Fibroblast of skin of scalp (primary cell): Measurements from ENCODE around the gene CHMP3. TPM values are rescaled to one million over a fixed set of nuclear protein-coding genes. Genes with fewer than 3 reads are reported as not detected.
"Not testable (repeated sequence)": the region's sequence is repeated elsewhere in the genome, so short reads cannot be mapped to it uniquely, and the experiment has no call there.

ENCODE experiments used
- DNase-seq: peaks from one replicate; pipeline ENCODE4 v3.0.0-alpha.2; 2013
- polyA plus RNA-seq, 2 experiments: library from polyadenylated mRNA; unstranded; fragments of 120-200 nt; gene quantifications; one replicate each; pipeline ENCODE4 v1.2.1, GENCODE V29; 2013; ENCODE audit not compliant: insufficient read length in 2 of 2

The CHMP3 gene
- polyA plus RNA-seq (2013, experiment 1 of 2; ENCODE audit: insufficient read length): 104 TPM
- 111 TPM for polyA plus RNA-seq (2013, experiment 2 of 2; ENCODE audit: insufficient read length)

GRCh38 chr2:86562922-86563649 lies at the start of gene CHMP3:
Gene CHMP3, minus strand, starts transcription at chr2:86563443. Its CDS starts 95 bp downstream, at chr2:86563348.
- peak; percentile 98 for DNase-seq

DNA sequence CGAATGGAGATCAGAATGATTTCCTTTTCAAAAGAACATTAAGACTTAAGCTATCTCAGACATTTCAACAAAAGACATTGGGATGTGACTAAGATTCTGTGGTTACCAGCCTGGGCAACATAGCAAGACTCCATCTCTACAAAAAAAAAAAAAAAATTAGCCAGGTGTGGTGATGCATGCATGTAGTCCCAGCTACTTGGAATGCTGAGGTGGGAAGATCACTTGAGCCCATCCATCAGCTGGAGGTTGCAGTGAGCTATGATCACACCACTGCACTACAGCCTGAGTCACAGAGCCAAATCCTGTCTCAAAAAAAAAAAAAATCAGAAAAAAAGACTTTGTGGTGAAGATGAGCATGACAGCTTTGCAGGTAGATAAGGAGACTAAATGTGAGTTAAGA lies 47.6 kb upstream of the CHMP3 start:
- DNase-seq: no peak

- no peak for DNase-seq
Measured at GRCh38 chr2:86608832-86609410, 45.7 kb upstream of the CHMP3 start.

- no peak for DNase-seq
Measured at GRCh38 chr2:86603905-86604304, 40.7 kb upstream of the CHMP3 start.

DNA sequence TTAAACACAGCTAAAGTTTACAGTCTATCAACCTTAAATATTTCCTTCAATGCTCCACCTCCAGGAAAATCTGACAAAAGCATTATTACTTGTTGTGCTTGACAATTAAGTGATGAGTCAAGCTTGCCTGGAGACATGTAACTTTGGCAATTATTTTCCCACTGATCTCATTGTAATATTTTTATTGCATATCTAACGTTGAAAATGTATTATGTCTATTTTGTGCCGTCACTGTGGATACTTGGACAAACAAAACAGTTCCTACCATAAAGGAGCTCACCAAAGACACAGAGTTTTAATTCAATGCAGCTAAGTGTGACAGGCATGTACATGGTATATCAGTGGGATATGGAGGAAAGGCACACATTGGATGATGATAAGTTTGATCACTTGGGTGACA lies 35.7 kb upstream of the CHMP3 start:
- no peak for DNase-seq

GRCh38 chr2:86596118-86596517 lies 32.9 kb upstream of the CHMP3 start:
- no peak for DNase-seq

GRCh38 chr2:86593266-86593665 lies 30.0 kb upstream of the CHMP3 start:
- no peak for DNase-seq

DNA sequence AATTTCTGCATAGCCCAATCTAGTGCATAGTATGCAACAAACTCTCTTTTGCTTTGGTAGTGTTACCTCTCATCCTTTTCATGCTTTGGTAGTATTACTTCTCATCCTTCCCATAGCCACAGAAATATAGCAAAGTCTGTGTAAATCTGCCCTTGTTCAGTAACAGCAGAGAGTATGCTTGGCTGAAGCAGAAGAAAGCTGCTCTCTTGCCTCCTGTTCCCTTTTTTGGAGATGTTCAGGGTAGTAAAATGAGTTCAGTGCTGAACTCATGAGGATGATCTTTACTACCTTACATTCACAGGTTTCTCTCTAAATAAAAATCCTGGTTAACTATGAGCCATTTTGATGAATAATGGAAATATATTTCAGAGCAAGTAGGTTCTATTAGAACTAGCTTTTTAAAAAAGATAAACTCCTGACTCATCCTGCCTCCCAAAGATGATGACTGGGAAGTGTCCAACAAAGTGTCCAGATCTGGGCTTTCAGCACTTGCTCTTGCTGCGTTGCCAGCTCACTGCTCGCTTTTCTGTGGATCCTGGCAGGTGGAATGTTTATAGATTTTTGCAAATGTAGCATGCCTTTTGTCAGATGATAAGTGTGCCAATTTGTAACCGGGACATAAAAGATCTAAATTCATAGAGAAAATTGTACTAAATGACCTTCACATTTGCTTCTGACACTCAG lies 29.4 kb upstream of the CHMP3 start:
- DNase-seq: peak; percentile 3

- DNase-seq: not testable (repeated sequence)
Measured at GRCh38 chr2:86589701-86590100, 26.5 kb upstream of the CHMP3 start.

GRCh38 chr2:86584151-86584913 lies 21.1 kb upstream of the CHMP3 start:
- DNase-seq: no peak

DNA sequence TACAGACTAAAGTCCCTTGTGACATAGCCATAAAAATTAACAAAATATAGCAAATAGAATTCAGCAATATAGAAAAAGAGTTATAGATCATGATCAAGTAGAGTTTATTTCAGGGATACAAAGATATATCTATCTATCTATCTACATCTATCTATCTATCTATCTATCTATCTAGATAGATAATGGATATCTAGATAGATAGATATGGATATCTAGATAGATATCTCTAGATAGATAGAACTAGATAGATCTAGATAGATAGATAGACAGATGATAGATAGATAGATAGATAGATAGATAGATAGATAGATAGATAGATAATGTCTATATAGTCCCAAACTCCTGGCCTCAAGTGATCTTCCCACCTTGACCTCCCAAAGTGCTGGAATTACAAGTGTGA lies 17.3 kb upstream of the CHMP3 start:
- DNase-seq: no peak

GRCh38 chr2:86577817-86578456 lies 14.7 kb upstream of the CHMP3 start:
- DNase-seq: no peak

DNA sequence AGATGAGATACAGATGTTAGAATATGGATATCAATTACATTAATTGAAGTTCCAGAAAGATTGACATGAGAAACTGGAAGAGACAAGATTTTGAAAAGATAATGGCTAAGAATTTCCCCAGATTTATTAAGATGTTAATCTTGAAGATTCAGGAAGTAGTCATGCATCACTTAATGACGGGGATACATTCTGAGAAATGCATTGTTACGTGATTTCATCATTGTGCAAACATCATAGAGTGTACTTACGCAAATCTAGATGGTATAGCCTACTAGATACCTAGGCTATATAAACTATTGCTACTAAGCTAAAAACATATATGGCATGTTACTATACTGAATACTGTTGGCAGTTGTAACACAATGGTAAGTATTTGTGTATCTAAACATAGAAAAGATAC lies 6.8 kb upstream of the CHMP3 start:
- DNase-seq: no peak

DNA sequence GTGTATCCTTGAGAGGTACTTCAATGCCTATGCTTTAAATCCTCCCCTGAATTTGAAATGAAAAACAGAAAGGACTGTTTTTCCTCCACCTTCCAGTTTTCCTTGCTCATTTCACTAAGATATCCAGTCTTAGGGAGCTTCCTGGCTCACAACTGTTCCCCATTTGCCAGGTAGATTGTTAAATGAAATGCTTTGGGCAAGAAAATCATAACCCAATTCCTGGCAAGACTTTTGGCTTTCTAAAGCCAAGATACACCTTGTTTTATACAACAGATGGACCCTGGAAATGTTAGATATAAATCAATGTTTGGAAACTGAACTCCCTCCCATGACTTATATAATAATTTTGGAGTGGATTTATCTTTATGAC lies 3.6 kb upstream of the CHMP3 start:
- no peak for DNase-seq

DNA sequence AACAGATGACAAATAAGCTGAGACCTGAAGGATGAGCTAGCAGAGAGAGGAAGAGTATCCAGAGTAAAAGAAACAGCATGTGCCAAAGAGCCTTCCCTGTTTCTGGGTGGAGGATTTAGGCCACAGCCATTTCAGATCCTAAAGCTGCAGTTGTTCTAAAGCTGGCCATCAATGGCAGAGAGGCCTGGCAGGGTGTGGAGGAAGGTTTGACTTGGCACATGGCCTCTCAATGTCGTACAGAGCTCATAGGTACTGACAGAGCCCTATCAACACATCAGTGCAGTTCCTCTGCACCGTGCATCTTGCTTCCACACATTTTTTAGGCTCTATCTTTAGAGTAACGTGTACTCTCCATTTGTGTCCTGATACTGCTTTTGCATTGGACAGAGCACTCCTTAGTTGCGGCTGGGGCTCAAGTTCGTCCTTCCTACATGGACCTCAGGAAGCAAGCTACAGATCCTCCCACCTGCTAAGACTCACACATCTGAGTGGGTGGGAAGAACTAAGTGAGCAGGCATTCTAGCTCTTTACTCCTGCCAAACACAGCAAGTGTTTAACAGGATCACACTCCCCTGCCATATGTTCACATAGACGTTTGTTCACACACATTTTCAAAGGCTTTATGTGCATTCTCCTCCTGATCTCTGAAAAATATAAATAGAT lies 3.0 kb upstream of the CHMP3 start:
- DNase-seq: no peak

- DNase-seq: no peak
Measured at GRCh38 chr2:86563650-86564061, 413 bp upstream of the CHMP3 start.

GRCh38 chr2:86562485-86562921 lies 740 bp downstream of the CHMP3 start:
- DNase-seq: no peak

DNA sequence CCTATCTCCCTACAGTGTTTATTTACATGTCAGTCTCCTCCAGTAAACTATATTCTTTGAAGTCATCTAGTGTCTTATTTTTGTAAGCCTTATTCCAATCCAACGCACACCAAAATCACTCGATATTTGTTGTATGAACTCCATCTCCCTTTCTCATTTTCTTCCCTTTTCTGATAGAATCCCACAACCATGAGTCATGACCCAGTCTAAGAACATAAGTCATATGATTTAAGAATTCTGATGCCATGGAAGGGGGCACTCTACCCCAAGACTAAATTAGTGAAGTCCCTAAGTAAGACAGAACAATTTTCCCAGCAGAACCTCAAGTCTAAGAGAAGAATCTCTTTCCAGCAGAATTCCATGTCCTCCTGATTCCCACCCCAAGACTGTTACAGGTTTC lies 5.4 kb downstream of the CHMP3 start:
- peak; percentile 4 for DNase-seq

DNA sequence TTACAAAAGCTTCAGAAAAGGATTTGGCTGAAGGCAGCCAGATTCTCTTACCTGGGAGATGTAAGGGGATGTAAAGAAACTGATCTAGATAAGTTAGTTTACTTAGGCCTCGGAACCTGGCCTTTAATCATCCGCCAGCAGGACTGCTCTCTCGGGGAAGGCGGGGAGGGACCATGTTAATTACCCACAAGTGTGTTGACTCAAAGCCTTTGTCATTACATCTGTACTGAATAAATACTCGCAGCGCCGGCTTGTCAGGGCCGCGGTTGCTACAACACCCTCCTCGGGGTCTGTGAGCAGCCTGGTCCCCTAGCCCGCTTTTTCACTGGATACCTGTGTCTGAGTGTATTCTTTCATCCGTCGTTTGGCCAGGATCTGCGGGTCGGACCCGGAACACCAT lies 6.7 kb downstream of the CHMP3 start:
- no peak for DNase-seq

GRCh38 chr2:86552889-86553288 lies 10.4 kb downstream of the CHMP3 start:
- DNase-seq: no peak

DNA sequence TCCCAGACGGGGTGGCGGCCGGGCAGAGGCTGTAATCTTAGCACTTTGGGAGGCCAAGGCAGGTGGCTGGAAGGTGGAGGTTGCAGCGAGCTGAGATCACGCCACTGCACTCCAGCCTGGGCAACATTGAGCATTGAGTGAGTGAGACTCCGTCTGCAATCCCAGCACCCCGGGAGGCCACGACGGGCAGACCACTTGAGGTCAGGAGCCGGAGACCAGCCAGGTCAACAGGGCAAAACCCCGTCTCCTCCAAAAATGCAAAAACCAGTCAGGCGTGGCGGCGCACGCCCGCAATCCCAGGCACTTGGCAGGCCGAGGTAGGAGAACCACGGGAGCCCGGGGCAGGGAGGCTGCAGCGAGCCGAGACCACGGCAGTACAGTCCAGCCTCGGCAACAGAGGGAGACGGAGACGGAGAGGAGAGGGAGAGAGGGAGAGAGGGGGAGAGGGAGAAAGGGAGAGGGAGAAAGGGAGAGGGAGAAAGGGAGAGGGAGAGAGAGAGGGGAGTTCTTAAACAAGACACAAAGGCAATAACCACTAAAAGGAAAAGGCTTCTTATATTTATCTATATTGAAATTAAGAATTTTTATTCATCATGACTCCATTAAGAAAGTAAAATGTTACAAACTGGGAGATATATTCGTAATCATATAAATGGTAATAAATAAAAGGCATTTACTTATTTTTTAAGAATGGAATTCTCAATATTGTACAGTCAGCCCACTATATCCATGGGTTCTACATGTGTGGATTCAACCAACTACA lies 13.1 kb downstream of the CHMP3 start:
- not testable (repeated sequence) for DNase-seq
